NCI-H2029 treated with DMSO at 0.1 percent for 48 hours (cell line): ENCODE data around the gene CWH43.
"Not testable (repeated sequence)": the region's sequence is repeated elsewhere in the genome, so short reads cannot be mapped to it uniquely, and the experiment has no call there.

Experiments
- DNase-seq: peaks from one replicate; lab custom pipeline; 2025; lab: John Stamatoyannopoulos, UW

The CWH43 gene

DNA sequence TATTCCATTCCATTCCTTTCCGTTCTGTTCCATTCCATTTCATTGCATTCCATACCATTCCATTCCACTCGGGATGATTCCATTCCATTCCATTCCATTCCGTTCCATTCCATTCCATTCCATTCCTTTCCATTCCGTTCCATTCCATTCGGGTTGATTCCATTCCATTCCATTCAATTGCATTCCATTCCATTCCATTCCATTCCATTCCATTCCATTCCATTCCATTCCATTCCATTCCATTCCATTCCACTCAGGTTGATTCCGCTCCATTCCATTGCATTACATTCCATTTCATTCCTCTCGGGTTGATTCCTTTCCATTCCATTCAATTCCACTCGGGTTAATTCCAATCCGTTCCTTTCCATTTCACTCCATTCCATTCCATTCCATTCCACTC, 111.0 kb downstream of the CWH43 start:
- DNase-seq = not testable (repeated sequence)

DNA sequence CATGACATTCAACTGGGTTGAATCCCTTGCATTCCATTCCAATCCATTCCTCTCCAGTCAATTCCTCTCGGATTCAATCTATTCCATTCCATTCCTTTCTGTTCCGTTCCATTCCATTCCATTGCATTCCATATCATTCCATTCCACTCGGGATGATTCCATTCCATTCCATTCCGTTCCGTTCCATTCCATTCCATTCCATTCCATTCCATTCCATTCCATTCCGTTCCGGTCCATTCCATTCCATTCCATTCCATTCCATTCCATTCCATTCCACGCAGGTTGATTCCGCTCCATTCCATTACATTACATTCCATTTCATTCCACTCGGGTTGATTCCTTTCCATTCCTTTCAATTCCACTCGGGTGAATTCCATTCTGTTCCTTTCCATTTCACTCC, 111.4 kb downstream of the CWH43 start:
- not testable (repeated sequence) for DNase-seq

GRCh38 chr4:49098034-49098759, 112.1 kb downstream of the CWH43 start:
- DNase-seq = not testable (repeated sequence)

DNA sequence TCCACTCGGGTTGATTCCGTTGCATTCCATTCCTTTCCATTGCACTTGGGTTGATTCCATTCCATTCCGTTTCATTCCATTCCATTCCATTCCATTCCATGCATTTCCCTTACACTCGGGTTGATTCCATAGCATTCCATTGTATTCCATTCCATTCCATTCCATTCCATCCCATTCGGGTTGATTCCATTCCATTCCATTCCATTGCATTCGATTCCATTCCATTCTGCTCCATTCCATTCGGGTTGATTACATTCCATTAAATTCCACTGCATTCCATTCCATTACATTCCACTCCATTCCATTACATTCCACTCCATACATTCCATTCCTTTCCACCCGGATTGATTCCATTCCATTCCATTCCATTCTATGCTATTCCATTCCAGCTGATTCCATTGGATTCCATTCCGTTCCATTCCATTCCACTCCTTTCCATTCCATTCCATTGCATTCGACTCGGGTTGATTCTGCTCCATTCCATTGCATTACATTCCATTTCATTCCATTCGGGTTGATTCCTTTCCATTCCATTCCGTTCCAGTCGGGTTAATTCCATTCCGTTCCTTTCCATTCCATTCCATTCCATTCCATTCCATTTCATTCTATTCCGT, 113.9 kb downstream of the CWH43 start:
- DNase-seq = not testable (repeated sequence)

GRCh38 chr4:49102344-49102898, 116.3 kb downstream of the CWH43 start:
- not testable (repeated sequence) for DNase-seq

- DNase-seq = not testable (repeated sequence)
Observed at GRCh38 chr4:49103436-49104136, 117.5 kb downstream of the CWH43 start.

- DNase-seq = not testable (repeated sequence)
Observed at GRCh38 chr4:49104231-49104930, 118.3 kb downstream of the CWH43 start.

GRCh38 chr4:49105248-49105904, 119.3 kb downstream of the CWH43 start:
- not testable (repeated sequence) for DNase-seq

GRCh38 chr4:49107262-49107661, 121.2 kb downstream of the CWH43 start:
- DNase-seq = not testable (repeated sequence)

DNA sequence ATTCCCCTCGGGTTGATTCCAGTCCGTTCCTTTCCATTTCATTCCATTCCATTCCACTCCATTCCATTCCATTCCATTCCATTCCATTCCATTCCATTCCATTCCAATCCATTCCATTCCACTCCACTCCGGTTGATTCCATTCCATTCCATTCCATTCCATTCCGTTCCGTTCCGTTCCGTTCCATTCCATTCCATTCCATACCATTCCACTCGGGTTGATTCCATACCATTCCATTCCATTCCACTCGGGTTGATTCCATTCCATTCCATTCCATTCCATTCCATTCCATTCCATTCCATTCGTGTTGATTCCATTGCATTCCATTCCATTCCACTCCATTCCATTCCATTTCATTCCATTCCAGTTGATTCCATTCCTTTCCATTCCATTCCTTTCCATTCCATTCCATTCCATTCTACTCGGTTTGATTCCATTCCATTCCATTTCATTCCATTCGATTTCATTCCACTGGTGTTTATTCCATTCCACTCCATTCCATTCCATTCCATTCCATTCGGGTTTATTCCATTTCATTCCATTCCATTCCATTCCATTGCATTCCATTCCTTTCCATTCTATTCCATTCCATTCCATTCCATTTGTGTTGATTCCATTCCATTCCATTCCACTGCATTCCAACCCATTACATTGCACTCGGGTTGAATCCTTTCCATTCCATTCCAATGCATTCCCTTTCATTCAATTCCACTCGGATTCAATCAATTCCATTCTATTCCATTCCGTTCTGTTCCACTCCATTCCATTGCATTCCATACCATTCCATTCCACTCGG, 122.3 kb downstream of the CWH43 start:
- DNase-seq = not testable (repeated sequence)

DNA sequence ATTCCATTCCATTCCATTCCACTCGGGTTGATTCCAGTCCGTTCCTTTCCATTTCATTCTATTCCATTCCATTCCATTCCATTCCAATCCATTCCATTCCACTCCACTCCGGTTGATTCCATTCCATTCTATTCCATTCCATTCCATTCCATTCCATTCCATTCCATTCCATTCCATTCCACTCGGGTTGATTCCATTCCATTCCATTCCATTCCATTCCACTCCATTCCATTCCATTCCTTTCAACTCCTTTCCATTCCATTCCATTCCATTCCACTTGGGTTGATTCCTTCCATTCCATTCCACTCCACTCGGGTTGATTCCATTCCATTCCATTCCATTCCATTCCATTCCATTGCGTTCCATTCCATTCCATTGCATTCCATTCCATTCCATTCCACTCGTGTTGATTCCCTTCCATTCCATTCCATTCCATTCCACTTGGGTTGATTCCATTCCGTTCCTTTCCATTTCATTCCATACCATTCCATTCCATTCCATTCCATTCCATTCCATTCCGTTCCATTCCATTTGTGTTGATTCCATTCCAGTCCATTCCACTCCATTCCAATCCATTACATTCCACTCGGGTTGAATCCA, 123.6 kb downstream of the CWH43 start:
- DNase-seq = not testable (repeated sequence)

DNA sequence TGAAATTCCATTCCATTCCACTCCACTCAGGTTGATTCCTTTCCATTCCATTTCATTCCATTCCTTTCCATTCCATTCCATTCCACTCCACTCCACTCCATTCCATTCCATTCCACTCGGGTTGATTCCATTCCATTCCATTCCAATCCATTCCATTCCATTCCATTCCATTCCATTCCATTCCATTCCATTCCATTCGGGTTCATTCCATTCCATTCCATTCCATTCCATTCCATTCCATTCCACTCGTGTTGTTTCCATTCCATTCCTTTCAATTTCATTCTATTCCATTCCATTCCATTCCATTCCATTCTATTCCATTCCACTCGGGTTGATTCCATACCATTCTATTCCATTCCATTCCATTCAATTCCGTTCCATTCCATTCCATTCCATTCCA, 124.5 kb downstream of the CWH43 start:
- not testable (repeated sequence) for DNase-seq
